Tongue (tissue), 2 donors: Measurements from ENCODE around the gene TNFRSF4. TPM values are rescaled to one million over a fixed set of nuclear protein-coding genes. Genes with fewer than 3 reads are reported as not detected.
"Not testable (repeated sequence)": the region's sequence is repeated elsewhere in the genome, so short reads cannot be mapped to it uniquely, and the experiment has no call there.

Experiments used
- DNase-seq: peaks from one replicate; pipeline ENCODE4 v3.0.0-alpha.2; 2015
- total RNA-seq: library from RNA; depleted of rRNA; stranded (reverse); fragments of >200 nt; gene quantifications from one replicate; pipeline ENCODE4 v1.2.3, GENCODE V29; 2014

TNFRSF4 gene
- total RNA-seq, 1 donor from 2014 or later, result 2.9 TPM

DNA sequence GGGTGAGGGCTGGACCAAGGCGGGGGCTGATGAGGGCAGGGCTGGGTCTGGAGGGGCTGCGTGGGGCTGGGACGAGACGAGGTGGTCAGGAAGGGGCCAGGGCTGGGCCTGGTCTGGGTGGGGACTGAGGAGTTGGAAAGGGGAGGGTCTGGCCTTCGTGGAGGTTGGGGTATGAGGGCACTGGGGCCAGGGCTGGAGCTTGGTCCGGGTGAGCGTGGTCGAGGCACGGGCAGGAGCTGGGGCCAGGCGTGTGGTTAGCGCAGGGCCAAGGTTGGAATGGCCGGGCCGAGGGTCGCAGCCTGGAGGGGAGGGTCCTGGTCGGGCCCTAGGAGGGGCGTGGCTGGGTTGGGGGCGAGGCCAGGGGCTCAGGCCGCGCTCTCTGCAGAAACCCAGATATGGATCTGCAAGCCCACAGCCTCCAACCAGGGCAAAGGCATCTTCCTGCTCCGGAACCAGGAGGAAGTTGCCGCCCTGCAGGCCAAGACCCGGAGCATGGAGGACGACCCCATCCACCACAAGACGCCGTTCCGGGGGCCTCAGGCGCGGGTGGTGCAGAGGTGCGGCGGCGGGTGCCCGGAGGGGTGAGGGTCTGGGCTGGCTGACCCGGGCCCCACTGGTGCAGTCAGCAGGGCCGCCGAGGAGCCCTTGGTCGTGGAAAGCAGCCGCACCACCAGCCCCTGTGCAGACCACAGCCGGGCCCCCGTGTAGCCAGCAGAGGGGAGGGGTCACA is 31.3 kb downstream of the TNFRSF4 start:
- DNase-seq, result no peak

- no peak for DNase-seq
Measured at GRCh38 chr1:1181938-1182410, 32.0 kb downstream of the TNFRSF4 start.

- DNase-seq, result no peak
Measured at GRCh38 chr1:1181129-1181937, 32.6 kb downstream of the TNFRSF4 start.

DNA sequence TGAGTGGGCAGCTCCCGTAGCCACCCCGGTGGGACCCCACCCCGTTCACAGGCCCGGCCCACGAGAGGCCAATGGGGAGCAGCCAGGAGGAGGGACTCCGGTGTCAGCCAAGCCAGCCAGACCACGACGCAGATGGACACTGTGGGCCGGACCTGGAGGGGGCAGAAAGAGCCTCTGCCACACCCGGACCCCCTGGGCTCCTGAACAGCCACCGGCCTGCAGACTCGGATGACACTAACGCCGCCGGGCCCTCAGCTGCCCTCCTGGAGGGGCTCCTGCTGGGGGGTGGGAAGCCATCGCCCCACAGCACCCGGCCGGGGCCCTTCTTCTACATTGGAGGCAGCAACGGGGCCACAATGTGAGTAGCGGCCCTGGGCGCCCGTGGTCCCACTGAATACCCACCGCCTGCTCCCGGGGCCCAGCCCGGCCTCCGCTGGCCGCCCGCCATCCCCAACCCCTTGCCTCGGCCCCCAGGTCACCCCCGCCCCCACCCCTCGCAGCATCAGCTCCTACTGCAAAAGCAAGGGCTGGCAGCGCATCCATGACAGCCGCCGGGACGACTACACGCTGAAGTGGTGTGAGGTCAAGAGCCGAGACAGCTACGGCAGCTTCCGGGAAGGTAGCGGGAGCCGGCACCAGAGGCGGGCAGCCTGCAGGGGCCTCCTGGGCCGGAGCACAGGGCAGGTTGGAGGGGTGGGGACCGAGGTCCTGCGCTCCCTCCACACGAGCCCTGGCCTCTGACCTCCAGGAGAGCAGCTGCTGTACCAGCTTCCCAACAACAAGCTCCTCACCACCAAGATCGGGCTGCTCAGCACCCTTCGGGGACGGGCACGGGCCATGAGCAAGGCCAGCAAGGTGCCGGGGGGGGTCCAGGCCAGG is 33.7 kb downstream of the TNFRSF4 start:
- DNase-seq, result no peak

- no peak for DNase-seq
Measured at GRCh38 chr1:1179346-1179982, 34.5 kb downstream of the TNFRSF4 start.

GRCh38 chr1:1178794-1179331 is 35.1 kb downstream of the TNFRSF4 start:
- no peak for DNase-seq

GRCh38 chr1:1177452-1178206 is 36.3 kb downstream of the TNFRSF4 start:
- DNase-seq, result no peak

DNA sequence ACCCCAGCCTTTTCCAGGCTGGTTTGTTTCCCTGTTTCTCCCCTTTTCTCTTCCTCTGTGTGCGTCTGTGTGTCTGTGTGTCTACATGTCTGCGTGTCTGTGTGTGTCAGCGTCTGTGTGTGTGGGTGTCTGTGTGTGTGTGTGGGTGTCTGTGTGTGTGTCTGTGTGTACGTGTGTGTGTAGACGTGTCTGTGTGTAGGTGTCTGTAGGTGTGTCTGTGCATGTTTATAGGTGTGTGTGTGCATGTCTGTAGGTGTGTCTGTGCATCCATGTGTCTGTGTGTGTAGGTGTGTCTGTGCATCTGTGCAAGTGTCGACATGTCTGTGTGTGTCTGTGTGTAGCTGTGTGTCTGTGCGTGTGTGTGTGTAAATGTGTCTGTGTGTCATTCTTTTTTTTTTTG is 37.0 kb downstream of the TNFRSF4 start:
- DNase-seq, result no peak

DNA sequence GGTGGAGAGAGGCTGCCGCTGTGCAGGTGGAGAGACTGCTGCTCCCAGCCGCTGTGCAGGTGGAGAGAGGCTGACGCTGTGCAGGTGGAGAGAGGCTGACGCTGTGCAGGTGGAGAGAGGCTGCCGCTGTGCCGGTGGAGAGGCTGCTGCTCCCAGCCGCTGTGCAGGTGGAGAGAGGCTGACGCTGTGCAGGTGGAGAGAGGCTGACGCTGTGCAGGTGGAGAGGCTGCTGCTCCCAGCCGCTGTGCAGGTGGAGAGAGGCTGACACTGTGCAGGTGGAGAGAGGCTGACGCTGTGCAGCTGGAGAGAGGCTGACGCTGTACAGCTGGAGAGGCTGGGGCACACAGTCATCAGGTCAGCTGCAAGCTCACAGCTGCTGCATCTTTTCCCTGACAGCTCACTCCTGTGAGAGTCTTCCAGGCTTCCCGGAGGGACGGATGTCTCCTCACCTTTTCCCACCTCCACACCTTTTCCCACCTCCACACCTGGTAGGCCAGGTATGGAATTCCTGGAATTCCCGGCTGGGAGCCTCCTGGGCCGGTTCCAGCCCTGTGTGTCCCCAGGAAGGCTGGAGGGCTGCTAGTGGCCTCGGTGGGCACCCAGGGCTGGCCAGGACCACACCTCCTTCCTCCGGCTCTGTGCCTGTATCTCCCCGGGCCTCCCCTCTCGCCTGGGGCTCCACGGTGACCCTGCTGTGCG is 37.7 kb downstream of the TNFRSF4 start:
- DNase-seq, result not testable (repeated sequence)

- DNase-seq, result no peak
Measured at GRCh38 chr1:1175221-1176062, 38.5 kb downstream of the TNFRSF4 start.

DNA sequence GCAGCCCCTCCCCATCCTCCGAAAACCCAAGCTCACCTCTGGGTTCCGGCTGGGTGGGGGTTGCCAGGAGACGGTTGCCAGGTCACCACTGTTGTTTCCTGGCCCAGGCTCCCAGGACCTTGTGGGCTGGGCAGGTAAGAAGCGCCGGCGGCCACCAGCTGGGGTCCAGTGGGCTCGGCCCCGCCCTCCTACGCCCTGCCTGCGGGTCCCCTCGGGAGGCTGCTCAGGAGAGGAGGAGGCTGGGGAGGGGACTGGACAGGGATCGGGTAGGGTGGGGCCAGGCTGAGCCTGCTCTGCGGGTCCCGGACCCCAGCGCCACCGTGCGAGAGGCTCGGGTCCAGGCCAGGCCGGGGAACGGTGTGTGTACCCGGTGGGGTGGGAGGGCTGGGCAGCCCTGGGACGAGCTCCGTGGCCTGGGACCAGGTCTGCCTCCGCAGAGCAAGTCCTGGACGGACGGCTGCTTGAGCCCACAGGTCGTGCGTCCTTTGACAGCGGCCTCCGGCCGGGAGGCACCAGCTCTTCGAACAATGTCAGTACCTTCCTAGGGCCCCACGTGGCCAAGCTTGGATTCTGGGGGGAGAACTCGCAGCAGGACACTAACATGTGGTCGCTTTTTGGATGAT is 40.0 kb downstream of the TNFRSF4 start, which contains the start of gene TTLL10:
TTLL10 (plus strand) TSS at position 88 of the 623 bp plus-strand sequence. CDS start 5,336 bp downstream, outside the sequence.
- DNase-seq, result peak; percentile 19

DNA sequence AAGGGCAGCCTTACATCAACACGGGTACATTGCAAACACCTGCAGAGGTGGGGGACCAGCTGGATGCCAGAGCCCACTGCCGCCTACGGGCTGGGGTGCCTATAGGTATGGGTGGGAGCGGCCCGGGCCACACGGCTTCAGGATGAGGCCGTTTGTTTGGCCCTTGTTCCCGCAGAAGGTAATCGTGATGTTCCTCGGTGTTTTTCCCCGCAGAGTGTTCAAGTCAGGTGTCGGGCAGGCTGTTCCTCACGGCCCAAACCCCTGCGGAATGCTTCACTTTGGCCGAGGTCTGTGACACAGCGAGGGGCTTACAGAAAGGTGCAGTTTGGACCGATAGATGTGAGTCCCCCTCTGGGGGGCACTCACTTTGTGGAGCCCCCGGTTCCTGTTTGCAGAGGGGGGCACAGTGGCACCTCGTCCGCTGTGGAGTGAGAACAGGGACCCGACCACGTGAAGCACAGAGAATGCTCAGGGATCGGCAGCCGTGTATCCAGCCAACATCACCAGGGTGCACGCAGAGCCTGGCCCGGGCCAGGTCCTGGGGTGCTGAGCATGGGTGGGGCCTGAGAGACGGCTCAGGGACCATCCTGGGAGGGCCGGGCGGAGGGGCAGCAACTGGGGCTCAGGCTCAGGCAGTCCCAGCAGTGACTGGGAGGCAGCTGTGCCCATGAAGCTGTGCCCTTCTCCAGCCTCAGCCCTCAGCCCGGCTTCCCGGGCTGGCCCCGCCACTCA is 40.7 kb downstream of the TNFRSF4 start:
- DNase-seq, result no peak

- no peak for DNase-seq
Measured at GRCh38 chr1:1171546-1172340, 42.2 kb downstream of the TNFRSF4 start.

- no peak for DNase-seq
Measured at GRCh38 chr1:1171161-1171545, 42.8 kb downstream of the TNFRSF4 start.

DNA sequence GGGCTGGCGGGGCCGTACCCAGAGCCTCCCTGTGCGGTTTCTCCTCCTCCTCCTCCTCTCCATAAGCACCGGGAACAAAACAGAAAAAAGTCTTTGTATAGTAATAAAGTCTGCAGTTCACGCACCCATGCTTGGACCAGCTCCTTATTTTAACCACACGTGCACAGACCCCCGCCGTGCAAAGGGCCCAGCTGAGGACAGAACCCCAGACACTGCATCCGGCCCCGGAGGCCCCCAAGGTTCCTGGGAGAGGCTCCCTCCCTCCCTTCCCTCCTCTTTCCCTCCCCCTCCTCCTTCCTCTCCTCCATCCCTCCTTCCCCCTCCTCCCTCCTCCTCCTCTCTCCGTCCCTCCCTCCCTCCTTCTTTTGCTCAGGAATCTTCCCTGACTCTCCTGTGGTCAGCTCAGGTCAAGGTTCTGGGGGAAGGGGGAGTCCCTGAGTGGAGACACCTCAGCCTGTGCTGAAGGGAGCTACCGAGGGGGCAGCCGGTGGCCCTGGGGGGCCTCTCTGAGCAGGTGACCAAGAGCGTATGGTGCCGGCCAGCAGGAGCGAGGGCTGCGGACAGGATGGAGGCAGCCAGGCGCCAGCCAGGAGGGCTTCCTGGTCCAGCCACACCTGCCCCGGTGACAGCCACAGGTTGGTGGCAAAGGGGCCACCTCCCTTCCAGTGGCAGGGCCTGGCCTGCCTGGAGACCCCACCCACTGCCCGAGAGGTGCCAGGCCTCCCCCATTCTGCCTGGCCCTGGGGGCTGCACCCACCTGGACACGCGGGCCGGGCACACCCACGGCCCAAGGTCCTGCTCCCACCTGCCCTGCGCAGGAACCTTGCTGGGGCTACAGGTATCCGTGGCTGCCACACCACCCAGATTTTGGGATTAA is 43.5 kb downstream of the TNFRSF4 start:
- DNase-seq, result no peak
